ENCODE data around the gene CYFIP1. TPM values are rescaled to one million over a fixed set of nuclear protein-coding genes. Genes with fewer than 3 reads are reported as not detected.

Gene CYFIP1
- total RNA-seq, 1 experiment from 2014 or later: 143 TPM

GRCh38 chr15:22974745-22975144 is 5.4 kb downstream of the CYFIP1 start:
- ATAC-seq (no peak), DNase-seq (ENCODE audit: low read depth, low spot score) (no peak)
- Histone ChIP-seq H4K20me1 (ENCODE audit: insufficient read depth) (peaks cover 11% of the 10 kb centered on the region), H3K4me3 (replicated peaks in 1 of 2; ENCODE audit: low read depth in 1 of 2, low read length in 2 of 2) (no peak overlapping the region), H2AFZ (ENCODE audit: low read depth, low read length, poor library complexity, severe bottlenecking) (no peak overlapping the region), H3K4me2 (ENCODE audit: low read length) (no peak overlapping the region), H3K4me1 (ENCODE audit: control insufficient read depth in 1 of 2, insufficient read depth in 2 of 2, low read length in 2 of 2) (peaks cover 5 to 9% of the 10 kb centered on the region in 2 experiments), H3K27me3 (ENCODE audit: insufficient read depth, low read length) (no peaks in the 10 kb centered on the region), H3K9me3 (ENCODE audit: control insufficient read depth in 1 of 2, insufficient read depth in 1 of 2, low read depth in 1 of 2, low read length in 2 of 2) (peaks cover 0 to 3% of the 10 kb centered on the region in 2 experiments; a peak in 2 of 4 replicates), H3K9me2 (ENCODE audit: insufficient read depth) (no peaks in the 10 kb centered on the region), H3K36me3 (ENCODE audit: control insufficient read depth in 1 of 2, insufficient read depth in 2 of 2, low read length in 2 of 2) (peaks cover 0 to 5% of the 10 kb centered on the region in 2 experiments; a peak in 1 of 4 replicates), H3K27ac (ENCODE audit: low read depth, low read length) (no peak overlapping the region), H3K79me2 (ENCODE audit: insufficient read depth, low read length) (peaks cover 99% of the 10 kb centered on the region), H3K9ac (ENCODE audit: low read length) (no peak overlapping the region)
- ChIA-PET RAD21 (ENCODE audit: low non-redundant PET in 1 of 2, low total read pairs in 2 of 2, uncharacterized antibody in 2 of 2, unreplicated experiment in 2 of 2) (no interaction called here), POLR2A (no interaction called here), CTCF (no interaction called here)
- BruUV-seq (replicated peaks): no TSS peak
- intact Hi-C loops (cut with micrococcal nuclease): no loop called here
- no peak for TF ChIP-seq EZH2phosphoT487 (IDR thresholded peaks at IDR 0.05; ENCODE audit: borderline replicate concordance)
- no peak for TF ChIP-seq POLR2AphosphoS5 (IDR thresholded peaks at IDR 0.05; ENCODE audit: low read depth, low read length)
- TF ChIP-seq POLR2A (IDR thresholded peaks at IDR 0.05; ENCODE audit: borderline replicate concordance, extremely low read depth, insufficient read depth, insufficient read length): no peak
- no peak for TF ChIP-seq FOSL1 (IDR thresholded peaks at IDR 0.05; ENCODE audit: low read depth)
- TF ChIP-seq CTCF (IDR thresholded peaks at IDR 0.05 in 2 of 3, conservative IDR thresholded peaks at IDR 0.05 in 1 of 3; ENCODE audit: borderline replicate concordance in 1 of 3, insufficient read depth in 1 of 3, low read depth in 2 of 3, low read length in 2 of 3): no peak
- no peak for TF ChIP-seq ELF1 (IDR thresholded peaks at IDR 0.05; ENCODE audit: borderline replicate concordance, low read depth)
- no peak for TF ChIP-seq RAD21 (IDR thresholded peaks at IDR 0.05; ENCODE audit: low read depth)
- no peak for TF ChIP-seq JUND (IDR thresholded peaks at IDR 0.05)
- no peak for TF ChIP-seq SP1 (IDR thresholded peaks at IDR 0.05; ENCODE audit: low read depth)
- TF ChIP-seq TCF7L2 (IDR thresholded peaks at IDR 0.05; ENCODE audit: borderline replicate concordance, extremely low read depth, insufficient read depth, insufficient read length): no peak
- no peak for TF ChIP-seq ZNF274 (IDR thresholded peaks at IDR 0.05; ENCODE audit: low read depth, low read length)
- no peak for TF ChIP-seq EZH2 (IDR thresholded peaks at IDR 0.05)
- no peak for TF ChIP-seq ATF3 (IDR thresholded peaks at IDR 0.05)
- TF ChIP-seq CEBPB (IDR thresholded peaks at IDR 0.05; ENCODE audit: low read depth): no peak
- no peak for TF ChIP-seq CBX3 (IDR thresholded peaks at IDR 0.05; ENCODE audit: low read depth)
- no peak for TF ChIP-seq ZFX (IDR thresholded peaks at IDR 0.05)
- TF ChIP-seq REST (IDR thresholded peaks at IDR 0.05; ENCODE audit: low read depth): no peak

Data from HCT116 (cell line).